Upper lobe of left lung (tissue), 4 donors: ENCODE results near the gene PAK5.

Experiments used
- EP300 ChIP-seq, 4 donors: sonication (generic); formaldehyde crosslinking; IDR thresholded peaks; one replicate each; pipeline ENCODE4 v1.5.1; 2017; ENCODE audit warnings: antibody characterized with exemption in 4 of 4, control low read depth in 2 of 4
- POLR2A ChIP-seq, 4 donors: fragments of 450-650 bp; IDR thresholded peaks; one replicate each; pipeline ENCODE4 v1.5.1; 2016 to 2017; ENCODE audit warnings: antibody characterized with exemption in 4 of 4, mild to moderate bottlenecking in 2 of 4
- TF ChIP-seq, protein P1 (sequence below), 6 experiments: fragments of 450-650 bp in 4 of 6; fragments of 200-600 bp in 2 of 6; sonication (generic) in 2 of 6; IDR thresholded peaks; one replicate each; pipeline ENCODE4 v1.5.1; 2016 to 2019; ENCODE audit warnings: antibody characterized with exemption in 6 of 6

- no peak for TF ChIP-seq POLR2A (IDR thresholded peaks at IDR 0.05)
- TF ChIP-seq, protein P1, sequence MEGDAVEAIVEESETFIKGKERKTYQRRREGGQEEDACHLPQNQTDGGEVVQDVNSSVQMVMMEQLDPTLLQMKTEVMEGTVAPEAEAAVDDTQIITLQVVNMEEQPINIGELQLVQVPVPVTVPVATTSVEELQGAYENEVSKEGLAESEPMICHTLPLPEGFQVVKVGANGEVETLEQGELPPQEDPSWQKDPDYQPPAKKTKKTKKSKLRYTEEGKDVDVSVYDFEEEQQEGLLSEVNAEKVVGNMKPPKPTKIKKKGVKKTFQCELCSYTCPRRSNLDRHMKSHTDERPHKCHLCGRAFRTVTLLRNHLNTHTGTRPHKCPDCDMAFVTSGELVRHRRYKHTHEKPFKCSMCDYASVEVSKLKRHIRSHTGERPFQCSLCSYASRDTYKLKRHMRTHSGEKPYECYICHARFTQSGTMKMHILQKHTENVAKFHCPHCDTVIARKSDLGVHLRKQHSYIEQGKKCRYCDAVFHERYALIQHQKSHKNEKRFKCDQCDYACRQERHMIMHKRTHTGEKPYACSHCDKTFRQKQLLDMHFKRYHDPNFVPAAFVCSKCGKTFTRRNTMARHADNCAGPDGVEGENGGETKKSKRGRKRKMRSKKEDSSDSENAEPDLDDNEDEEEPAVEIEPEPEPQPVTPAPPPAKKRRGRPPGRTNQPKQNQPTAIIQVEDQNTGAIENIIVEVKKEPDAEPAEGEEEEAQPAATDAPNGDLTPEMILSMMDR (IDR thresholded peaks at IDR 0.05) = no peak
- no peak for TF ChIP-seq EP300 (IDR thresholded peaks at IDR 0.05)
Observed at GRCh38 chr20:9488063-9488462, 350.8 kb downstream of the PAK5 start.
